NCI-H82 treated with DMSO at 0.1 percent for 48 hours (cell line): ENCODE measurements around the gene PRR29.

Source experiments
- DNase-seq: peaks from one replicate; lab custom pipeline; 2025; ENCODE audit not compliant: unreplicated experiment; lab: John Stamatoyannopoulos, UW

The PRR29 gene

GRCh38 chr17:63998050-63998720, at the start of gene PRR29:
PRR29 (plus strand) TSS chr17:63998351; CDS start chr17:63998365, 14 bp downstream.
- peak; percentile 9 for DNase-seq

- DNase-seq = no peak
These were observed 49.6 kb upstream of the PRR29 start for GRCh38 chr17:63948521-63948920.

- no peak for DNase-seq
These were observed 48.4 kb upstream of the PRR29 start for GRCh38 chr17:63949576-63950250.

- no peak for DNase-seq
These were observed 46.9 kb upstream of the PRR29 start for GRCh38 chr17:63950940-63951907.

GRCh38 chr17:63954402-63955063, 43.6 kb upstream of the PRR29 start:
- DNase-seq = no peak

GRCh38 chr17:63955232-63955631, 42.9 kb upstream of the PRR29 start:
- no peak for DNase-seq

GRCh38 chr17:63955791-63956190, 42.4 kb upstream of the PRR29 start:
- no peak for DNase-seq

GRCh38 chr17:63956296-63956920, 41.7 kb upstream of the PRR29 start:
- no peak for DNase-seq

- no peak for DNase-seq
These were observed 38.1 kb upstream of the PRR29 start for GRCh38 chr17:63960006-63960405.

GRCh38 chr17:63960430-63960829, 37.7 kb upstream of the PRR29 start:
- DNase-seq = no peak

GRCh38 chr17:63961355-63962212, 36.6 kb upstream of the PRR29 start:
- no peak for DNase-seq

- no peak for DNase-seq
These were observed 35.8 kb upstream of the PRR29 start for GRCh38 chr17:63962298-63962744.

- no peak for DNase-seq
These were observed 35.0 kb upstream of the PRR29 start for GRCh38 chr17:63963123-63963522.

- no peak for DNase-seq
These were observed 31.4 kb upstream of the PRR29 start for GRCh38 chr17:63966646-63967264.

GRCh38 chr17:63967953-63968352, 30.2 kb upstream of the PRR29 start:
- no peak for DNase-seq

- no peak for DNase-seq
These were observed 28.9 kb upstream of the PRR29 start for GRCh38 chr17:63969278-63969677.

GRCh38 chr17:63972796-63973195, 25.4 kb upstream of the PRR29 start, which contains the start of gene SCN4A:
SCN4A (minus strand) TSS chr17:63972918; CDS start chr17:63972841, 77 bp downstream.
- DNase-seq = no peak

- DNase-seq = no peak
These were observed 24.9 kb upstream of the PRR29 start for GRCh38 chr17:63973247-63973646.
